Limb (tissue), 2 donors: ENCODE measurements around the gene IL21.
"Not testable (repeated sequence)": the region's sequence is repeated elsewhere in the genome, so short reads cannot be mapped to it uniquely, and the experiment has no call there.

Source experiments
- DNase-seq, 2 donors: peaks; one replicate each; pipeline ENCODE4 v3.0.0-alpha.2; 2016; ENCODE audit errors: extremely low spot score in 2 of 2

IL21 gene

DNA sequence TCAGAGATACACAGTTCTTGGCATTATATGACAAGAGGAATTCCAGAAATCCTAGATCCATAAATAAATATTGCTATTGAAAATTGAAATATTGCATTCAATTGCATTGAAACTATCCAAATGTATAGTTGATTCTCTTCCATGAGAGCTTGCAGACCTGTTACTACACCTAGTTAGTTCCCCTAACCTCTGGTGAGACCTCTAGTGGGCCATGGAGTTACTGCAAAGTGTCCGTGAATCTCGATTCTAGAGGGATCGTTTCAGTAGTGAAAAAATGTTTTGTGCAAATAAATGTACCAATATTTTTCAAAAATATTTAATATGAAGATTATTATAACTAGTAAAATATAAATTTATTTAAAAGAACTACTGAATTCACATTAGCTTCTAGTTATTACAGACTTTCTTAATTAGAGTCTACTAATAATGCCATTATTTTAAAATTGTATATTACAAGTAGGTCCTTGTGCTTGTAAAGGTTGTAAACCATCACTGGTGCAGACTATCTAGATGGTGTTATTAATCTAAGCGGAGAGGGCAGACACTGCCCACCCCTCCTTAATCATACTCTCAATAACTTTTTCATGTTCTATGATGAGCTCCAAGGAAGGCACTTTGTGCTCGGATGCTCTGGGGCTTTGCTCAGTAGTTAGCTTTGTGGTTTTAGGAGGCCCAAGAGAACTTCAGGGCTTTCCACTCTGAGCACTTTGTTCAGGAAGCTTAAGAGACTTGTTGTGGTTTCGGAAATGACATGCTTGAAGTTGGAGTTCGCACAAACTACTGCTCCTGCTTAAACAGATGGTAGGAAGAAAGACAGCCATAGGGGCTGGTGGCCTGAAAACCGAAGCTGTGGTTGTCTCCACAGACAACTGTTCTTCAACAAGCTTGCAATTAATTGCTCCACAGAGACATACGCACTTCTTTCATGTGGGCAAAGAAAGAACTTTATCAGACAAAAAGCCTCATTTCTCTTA, 42.8 kb downstream of the IL21 start:
- DNase-seq: peak in 1 of 2 donors; percentile 15

DNA sequence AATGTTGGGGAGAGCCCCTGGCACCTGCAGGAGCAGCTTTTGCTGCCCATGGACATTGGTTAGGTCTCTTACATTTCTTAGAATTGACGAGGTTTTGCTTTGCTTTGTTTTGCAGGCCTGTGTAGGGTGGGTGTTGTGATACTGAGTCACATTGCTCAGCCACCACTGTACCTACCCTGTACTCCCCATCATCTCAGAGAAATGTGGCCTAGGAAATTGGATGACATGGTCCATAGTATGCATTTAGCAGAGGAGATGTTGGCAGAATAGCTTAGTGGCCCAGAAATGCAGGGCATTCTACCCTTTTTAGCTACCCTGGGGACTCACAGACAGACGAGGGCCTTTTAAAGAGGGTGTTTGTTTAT, 43.7 kb downstream of the IL21 start:
- DNase-seq: no peak

DNA sequence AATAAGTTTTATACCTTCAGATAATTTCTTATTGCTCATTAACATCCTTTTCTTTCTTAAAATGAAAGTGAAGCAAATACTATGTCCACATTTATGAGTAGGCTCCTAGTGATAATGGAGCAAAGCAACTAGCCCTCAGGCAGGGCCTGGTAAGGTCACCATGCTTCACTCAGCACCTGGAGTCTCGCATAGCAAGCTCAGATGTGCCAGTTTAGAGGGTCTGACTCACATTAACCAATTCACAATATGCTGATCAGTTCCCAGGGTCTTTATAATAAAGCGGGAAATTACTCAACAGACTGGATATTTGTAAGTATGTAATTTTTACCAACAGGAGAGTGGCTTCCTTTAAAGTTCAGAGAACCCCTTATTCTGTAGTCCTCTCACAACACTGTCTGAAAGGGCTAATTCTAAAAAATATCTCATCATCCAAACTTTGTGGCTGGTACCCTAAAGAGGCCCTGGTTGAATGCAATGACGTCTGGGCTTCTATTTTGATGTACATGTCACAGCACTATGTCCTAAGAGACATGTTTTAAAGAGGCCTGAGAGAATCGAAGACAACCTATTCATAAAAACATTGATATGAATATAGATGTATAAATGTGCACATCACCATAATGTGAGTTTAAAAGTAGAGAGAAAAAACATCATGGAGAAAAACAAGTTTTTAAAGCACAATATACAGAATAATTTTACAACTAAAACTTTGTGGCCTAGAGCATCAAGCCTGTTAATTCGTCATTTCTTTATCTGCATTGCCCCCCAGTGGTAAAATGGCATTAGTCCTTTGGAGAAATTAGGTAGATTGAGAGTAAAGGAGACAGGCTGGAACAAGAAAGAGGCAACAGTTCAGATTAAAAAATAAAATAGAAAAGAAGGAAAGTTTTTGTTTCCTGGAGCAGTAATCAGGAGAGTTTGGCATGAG, 44.3 kb downstream of the IL21 start:
- DNase-seq: peak in 1 of 2 donors; percentile 50

DNA sequence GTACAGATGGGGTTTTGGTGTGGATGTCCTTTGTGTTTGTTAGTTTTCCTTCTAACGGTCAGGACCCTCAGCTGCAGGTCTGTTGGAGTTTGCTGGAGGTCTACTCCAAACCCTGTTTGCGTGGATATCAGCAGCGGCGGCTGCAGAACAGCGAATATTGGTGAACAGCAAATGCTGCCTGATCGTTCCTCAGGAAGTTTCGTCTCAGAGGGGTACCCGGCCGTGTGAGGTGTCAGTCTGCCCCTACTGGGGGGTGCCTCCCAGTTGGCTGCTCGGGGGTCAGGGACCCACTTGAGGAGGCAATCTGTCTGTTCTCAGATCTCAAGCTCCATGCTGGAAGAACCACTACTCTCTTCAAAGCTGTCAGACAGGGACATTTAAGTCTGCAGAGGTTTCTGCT, 46.5 kb downstream of the IL21 start:
- DNase-seq: not testable (repeated sequence)

DNA sequence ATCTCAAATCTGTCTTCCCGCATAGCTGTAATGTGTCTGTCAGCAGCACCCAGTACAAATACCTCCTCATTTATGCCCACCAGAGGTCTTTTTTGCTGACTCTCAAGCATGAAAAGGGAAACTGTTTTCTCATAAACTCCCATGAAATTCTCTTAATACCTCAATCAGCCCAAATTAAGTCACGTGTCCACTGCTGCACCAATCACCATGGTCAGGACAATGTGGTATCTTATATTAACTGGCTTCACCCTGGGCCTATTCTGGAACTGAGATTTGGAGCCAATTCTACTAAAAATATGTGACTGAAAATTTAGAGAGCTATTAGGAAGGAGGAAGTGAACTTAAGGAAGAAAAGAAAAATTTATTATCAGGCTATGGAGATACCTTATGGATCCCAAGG, 58.4 kb downstream of the IL21 start:
- no peak for DNase-seq
